WTC11 (cell line): Measurements from ENCODE around the gene TMEM218.
"Not testable (repeated sequence)": the region's sequence is repeated elsewhere in the genome, so short reads cannot be mapped to it uniquely, and the experiment has no call there.

Experiments
- ATF1 ChIP-seq: sonication (generic); formaldehyde crosslinking; IDR thresholded peaks from 2 replicates; pipeline ENCODE4 v1.8.1; 2023; ENCODE audit warnings: mild to moderate bottlenecking, moderate library complexity, missing genetic modification reagents
- CTCF ChIP-seq: fragments of 200-600 bp; IDR thresholded peaks from 2 replicates; pipeline ENCODE4 v1.8.0; 2022; ENCODE audit warnings: antibody characterized with exemption
- FOXJ3 ChIP-seq: sonication (generic); formaldehyde crosslinking; IDR thresholded peaks from 2 replicates; pipeline ENCODE4 v1.9.0; 2021; ENCODE audit warnings: missing genetic modification reagents, mild to moderate bottlenecking, borderline replicate concordance
- FOXK1 ChIP-seq: sonication (generic); formaldehyde crosslinking; IDR thresholded peaks from 2 replicates; pipeline ENCODE4 v1.8.0; 2022; ENCODE audit warnings: mild to moderate bottlenecking, moderate library complexity, missing genetic modification reagents
- FOXP1 ChIP-seq: sonication (generic); formaldehyde crosslinking; IDR thresholded peaks from 2 replicates; pipeline ENCODE4 v1.8.0; 2022; ENCODE audit warnings: missing genetic modification reagents, mild to moderate bottlenecking, moderate library complexity, borderline replicate concordance
- HMGXB4 ChIP-seq: sonication (generic); formaldehyde crosslinking; IDR thresholded peaks from 2 replicates; pipeline ENCODE4 v1.8.1; 2023; ENCODE audit warnings: mild to moderate bottlenecking, moderate library complexity, missing genetic modification reagents
- IRF2 ChIP-seq: sonication (generic); formaldehyde crosslinking; IDR thresholded peaks from 2 replicates; pipeline ENCODE4 v1.8.0; 2022; ENCODE audit warnings: low read depth, missing genetic modification reagents, borderline replicate concordance
- KAT7 ChIP-seq: sonication (generic); formaldehyde crosslinking; IDR thresholded peaks from 2 replicates; pipeline ENCODE4 v1.8.1; 2023; ENCODE audit warnings: missing genetic modification reagents, mild to moderate bottlenecking, borderline replicate concordance
- SP1 ChIP-seq: sonication (generic); formaldehyde crosslinking; conservative IDR thresholded peaks from 2 replicates; pipeline ENCODE4 v1.8.1; 2022; ENCODE audit warnings: missing genetic modification reagents
- USF2 ChIP-seq: sonication (generic); formaldehyde crosslinking; IDR thresholded peaks from 2 replicates; pipeline ENCODE4 v1.8.1; 2023; ENCODE audit warnings: mild to moderate bottlenecking, missing genetic modification reagents, moderate library complexity
- ZMAT4 ChIP-seq: fragments of 250-450 bp; sonication (Bioruptor Pico); IDR thresholded peaks from 2 replicates; pipeline ENCODE4 v1.9.0; 2021; ENCODE audit warnings: mild to moderate bottlenecking
- ZNF232 ChIP-seq: sonication (generic); formaldehyde crosslinking; IDR thresholded peaks from 2 replicates; pipeline ENCODE4 v1.8.0; 2022; ENCODE audit warnings: mild to moderate bottlenecking, missing genetic modification reagents
- ZNF512 ChIP-seq: sonication (generic); formaldehyde crosslinking; IDR thresholded peaks from 2 replicates; pipeline ENCODE4 v1.8.1; 2022; ENCODE audit warnings: missing genetic modification reagents, borderline replicate concordance

DNA sequence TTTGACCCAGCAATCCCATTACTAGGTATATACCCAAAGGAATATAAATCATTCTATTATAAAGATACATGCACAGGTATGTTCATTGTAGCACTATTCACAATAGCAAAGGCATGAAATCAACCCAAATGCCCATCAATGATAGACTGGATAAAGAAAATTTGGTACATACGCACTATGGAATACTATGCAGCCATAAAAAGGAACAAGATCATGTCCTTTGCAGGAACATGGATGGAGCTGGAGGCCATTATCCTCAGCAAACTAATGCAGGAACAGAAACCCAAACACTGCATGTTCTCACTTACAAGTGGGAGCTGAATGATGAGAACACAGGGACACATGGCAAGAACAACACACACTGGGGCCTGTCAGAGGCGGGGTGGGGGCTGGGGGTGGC is 55.3 kb downstream of the TMEM218 start:
- TF ChIP-seq ATF1 (CRISPR knock-in tag); CTCF; ZNF512 (CRISPR knock-in tag); FOXP1 (CRISPR knock-in tag); IRF2 (CRISPR knock-in tag); FOXJ3; KAT7 (CRISPR knock-in tag); HMGXB4 (CRISPR knock-in tag); ZMAT4 (CRISPR knock-in tag); USF2; SP1 (CRISPR knock-in tag); ZNF232 (CRISPR knock-in tag); FOXK1 (CRISPR knock-in tag): not testable (repeated sequence)
